Measurements from ENCODE around the gene NRROS. TPM values are rescaled to one million over a fixed set of nuclear protein-coding genes. Genes with fewer than 3 reads are reported as not detected.
"Not testable (repeated sequence)": the region's sequence is repeated elsewhere in the genome, so short reads cannot be mapped to it uniquely, and the experiment has no call there.

NRROS gene
- total RNA-seq, 2 experiments from 2014 or later, result 24.5 to 25.3 TPM

GRCh38 chr3:196625331-196625730 is 14.2 kb upstream of the NRROS start:
- Mint-ChIP-seq H3K27me3 (no peaks in the 10 kb centered on the region), H3K27ac (no peak overlapping the region), H3K9me3 (no peaks in the 10 kb centered on the region), H3K4me1 (ENCODE audit: low read depth) (peaks cover 32% of the 10 kb centered on the region), H3K36me3 (no peaks in the 10 kb centered on the region), H3K4me3 (no peak overlapping the region)
- ChIA-PET POLR2A (no interaction called here), CTCF (interaction anchor here (1.4 kb wide), 1 partner anchor 16 kb away, joined by 4 read pairs; no protein-coding TSS in a partner anchor)
- no peak for DNase-seq
- intact Hi-C loops (cut with micrococcal nuclease), result loop anchor here (2.0 kb wide), 1 partner anchor 15 kb away; no protein-coding TSS in a partner anchor

GRCh38 chr3:196627918-196628231 is 11.6 kb upstream of the NRROS start:
- H3K27ac Mint-ChIP-seq, result no peak overlapping the region
- H3K4me3 Mint-ChIP-seq, result no peak overlapping the region
- no peak for DNase-seq
- intact Hi-C loops (cut with micrococcal nuclease), result no loop called here
- H3K36me3 Mint-ChIP-seq, result peaks cover 2% of the 10 kb centered on the region
- H3K4me1 Mint-ChIP-seq (ENCODE audit: low read depth), result peaks cover 50% of the 10 kb centered on the region
- H3K27me3 Mint-ChIP-seq, result no peaks in the 10 kb centered on the region
- H3K9me3 Mint-ChIP-seq, result no peaks in the 10 kb centered on the region
- CTCF ChIA-PET, result interaction anchor here (3.0 kb wide), 1 partner anchor 58 kb away, joined by 12 read pairs; no protein-coding TSS in a partner anchor
- POLR2A ChIA-PET, result no interaction called here

- DNase-seq, result no peak
- intact Hi-C loops (cut with micrococcal nuclease), result no loop called here
- no peaks in the 10 kb centered on the region for H3K9me3 Mint-ChIP-seq
- H3K36me3 Mint-ChIP-seq, result peaks cover 2% of the 10 kb centered on the region
- no peaks in the 10 kb centered on the region for H3K27me3 Mint-ChIP-seq
- no peak overlapping the region for H3K4me3 Mint-ChIP-seq
- H3K27ac Mint-ChIP-seq, result peak overlapping the region; percentile 8
- ChIA-PET CTCF (interaction anchor here (0.7 to 3.0 kb wide), 6 partner anchors 11 to 66 kb away, joined by 3 to 12 read pairs (median 5); no protein-coding TSS in a partner anchor), POLR2A (interaction anchor here (2.3 kb wide), 1 partner anchor 11 kb away, joined by 12 read pairs; the partner anchor contains the start of gene NRROS)
- peaks cover 58% of the 10 kb centered on the region for H3K4me1 Mint-ChIP-seq (ENCODE audit: low read depth)
These were observed 10.3 kb upstream of the NRROS start for GRCh38 chr3:196629228-196629627.

DNA sequence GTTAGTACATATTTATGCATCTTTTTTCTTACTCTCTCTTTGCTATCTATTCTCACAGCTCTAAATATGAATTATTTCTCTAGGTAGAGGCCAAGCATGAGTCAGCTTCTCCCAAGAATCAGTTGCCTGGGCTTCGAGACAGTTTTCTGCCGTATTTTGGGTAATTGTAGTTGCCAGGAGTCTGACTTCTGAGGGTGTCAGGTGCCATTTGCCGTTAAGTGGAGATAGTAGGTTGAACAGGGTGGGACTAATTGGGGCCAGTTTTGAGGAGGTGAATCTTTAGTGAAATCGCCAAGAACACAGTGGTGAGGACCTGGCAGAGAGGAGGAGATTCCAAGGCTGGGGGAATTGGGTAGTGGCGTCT is 7.8 kb upstream of the NRROS start:
- H3K4me3 Mint-ChIP-seq, result peak overlapping the region; percentile 80
- CTCF ChIA-PET, result interaction anchor here (0.6 to 2.5 kb wide), 6 partner anchors 9 to 109 kb away, joined by 3 to 16 read pairs (median 10); partner anchors contain the start of gene NRROS
- peaks cover 53% of the 10 kb centered on the region for H3K4me1 Mint-ChIP-seq (ENCODE audit: low read depth)
- peak overlapping the region; percentile 94 for H3K27ac Mint-ChIP-seq
- peaks cover 2% of the 10 kb centered on the region for H3K36me3 Mint-ChIP-seq
- POLR2A ChIA-PET, result interaction anchor here (0.9 to 1.9 kb wide), 6 partner anchors 9 to 108 kb away, joined by 3 to 19 read pairs (median 3); partner anchors contain the start of genes CEP19, NRROS, PAK2 and PIGX
- intact Hi-C loops (cut with micrococcal nuclease), result loop anchor here (1.0 to 10.0 kb wide), 8 partner anchors 7 to 314 kb away; partner anchors contain the start of genes DYNLT2B, FBXO45, SENP5 and WDR53
- no peaks in the 10 kb centered on the region for H3K9me3 Mint-ChIP-seq
- H3K27me3 Mint-ChIP-seq, result no peaks in the 10 kb centered on the region
- DNase-seq, result no peak

DNA sequence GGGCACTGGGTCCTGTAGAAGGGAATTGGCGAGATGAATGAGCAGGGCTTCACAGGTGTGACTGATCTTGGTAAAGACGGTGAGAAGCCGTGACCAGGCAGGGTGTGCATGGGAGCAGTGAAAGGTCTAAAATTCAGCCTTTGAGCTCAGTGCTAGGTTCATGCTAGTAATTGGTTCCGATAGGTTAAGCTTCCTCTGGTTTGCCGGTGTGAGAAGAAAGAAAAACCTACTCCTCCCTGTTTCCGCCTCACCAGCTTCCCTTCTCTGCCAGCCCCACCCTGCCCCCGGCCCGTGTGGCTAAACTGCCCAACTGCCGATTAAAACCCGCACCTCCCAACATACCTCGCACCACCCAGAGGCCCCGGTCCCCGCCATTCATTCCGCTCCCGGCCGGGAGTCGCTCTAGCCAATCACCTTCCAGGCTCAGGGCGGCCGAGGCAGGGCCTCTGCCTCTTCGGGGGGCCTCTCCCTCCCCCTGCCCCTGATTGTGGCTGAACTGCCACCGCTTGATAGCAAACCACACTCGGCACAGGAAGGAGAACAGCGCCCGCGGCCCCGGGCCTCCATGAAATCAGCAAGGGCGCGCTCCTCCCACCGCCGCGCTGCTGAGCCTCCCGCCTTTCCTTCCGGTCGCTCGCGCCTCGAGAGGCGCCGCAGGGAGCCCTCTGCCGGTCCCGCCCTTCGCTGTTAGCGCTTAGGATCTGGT is 7.3 kb upstream of the NRROS start:
- Mint-ChIP-seq H3K4me3 (peak overlapping the region; percentile 80), H3K27ac (peak overlapping the region; percentile 94), H3K27me3 (no peaks in the 10 kb centered on the region), H3K4me1 (ENCODE audit: low read depth) (peaks cover 53% of the 10 kb centered on the region), H3K9me3 (no peaks in the 10 kb centered on the region), H3K36me3 (peaks cover 2% of the 10 kb centered on the region)
- peak; percentile 92 for DNase-seq
- ChIA-PET CTCF (interaction anchor here (0.6 to 2.5 kb wide), 6 partner anchors 8 to 109 kb away, joined by 3 to 16 read pairs (median 10); partner anchors contain the start of gene NRROS), POLR2A (interaction anchor here (0.9 to 1.9 kb wide), 7 partner anchors 9 to 107 kb away, joined by 3 to 19 read pairs (median 3); partner anchors contain the start of genes CEP19, NRROS, PAK2 and PIGX)
- intact Hi-C loops (cut with micrococcal nuclease), result loop anchor here (1.0 to 10.0 kb wide), 8 partner anchors 8 to 315 kb away; partner anchors contain the start of genes DYNLT2B, FBXO45, SENP5 and WDR53

GRCh38 chr3:196633555-196634151 is 5.8 kb upstream of the NRROS start:
- ChIA-PET CTCF (interaction anchor here (1.4 kb wide), 1 partner anchor 25 kb away, joined by 5 read pairs; no protein-coding TSS in a partner anchor), POLR2A (no interaction called here)
- Mint-ChIP-seq H3K27me3 (no peaks in the 10 kb centered on the region), H3K4me3 (peak overlapping the region; percentile 80), H3K27ac (peak overlapping the region; percentile 94), H3K36me3 (peaks cover 2% of the 10 kb centered on the region), H3K4me1 (ENCODE audit: low read depth) (peaks cover 59% of the 10 kb centered on the region), H3K9me3 (no peaks in the 10 kb centered on the region)
- intact Hi-C loops (cut with micrococcal nuclease), result loop anchor here (2.0 to 10.0 kb wide), 5 partner anchors 66 to 316 kb away; partner anchors contain the start of genes DYNLT2B, FBXO45, SENP5 and WDR53
- no peak for DNase-seq

DNA sequence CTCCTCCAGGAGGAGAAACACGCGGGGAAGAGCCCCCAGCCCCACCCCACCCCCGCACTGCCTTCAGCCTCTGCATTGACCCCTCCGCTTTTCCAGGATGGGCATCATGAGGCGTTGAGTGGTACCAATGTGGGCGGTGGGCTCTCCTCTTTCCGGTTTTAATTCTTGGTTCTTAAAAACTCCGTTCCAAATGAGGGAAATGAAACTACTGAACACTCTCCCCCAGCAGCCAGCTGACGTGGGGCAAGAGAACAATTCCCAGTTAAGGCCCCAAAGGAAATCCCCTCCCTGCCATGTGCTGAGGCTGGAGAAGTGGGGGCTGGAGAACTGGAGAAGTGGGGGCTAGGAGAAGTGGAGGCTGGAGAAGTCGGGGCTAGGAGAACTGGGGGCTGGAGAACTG is 5.3 kb upstream of the NRROS start:
- ChIA-PET POLR2A (no interaction called here), CTCF (interaction anchor here (1.2 kb wide), 1 partner anchor 25 kb away, joined by 3 read pairs; no protein-coding TSS in a partner anchor)
- H3K4me1 Mint-ChIP-seq (ENCODE audit: low read depth), result peaks cover 65% of the 10 kb centered on the region
- intact Hi-C loops (cut with micrococcal nuclease), result loop anchor here (5.0 to 10.0 kb wide), 3 partner anchors 67 to 317 kb away; partner anchors contain the start of genes DYNLT2B, FBXO45, SENP5 and WDR53
- peak overlapping the region; percentile 29 for H3K4me3 Mint-ChIP-seq
- H3K9me3 Mint-ChIP-seq, result no peaks in the 10 kb centered on the region
- H3K27me3 Mint-ChIP-seq, result no peaks in the 10 kb centered on the region
- no peak for DNase-seq
- peak overlapping the region; percentile 39 for H3K27ac Mint-ChIP-seq
- peaks cover 2% of the 10 kb centered on the region for H3K36me3 Mint-ChIP-seq

GRCh38 chr3:196634829-196635228 is 4.7 kb upstream of the NRROS start:
- no peak overlapping the region for H3K27ac Mint-ChIP-seq
- CTCF ChIA-PET, result interaction anchor here (1.2 kb wide), 1 partner anchor 25 kb away, joined by 3 read pairs; no protein-coding TSS in a partner anchor
- no peak overlapping the region for H3K4me3 Mint-ChIP-seq
- H3K36me3 Mint-ChIP-seq, result peaks cover 2% of the 10 kb centered on the region
- no peak for DNase-seq
- H3K27me3 Mint-ChIP-seq, result no peaks in the 10 kb centered on the region
- intact Hi-C loops (cut with micrococcal nuclease), result loop anchor here (5.0 to 10.0 kb wide), 3 partner anchors 68 to 318 kb away; partner anchors contain the start of genes DYNLT2B, FBXO45, SENP5 and WDR53
- peaks cover 60% of the 10 kb centered on the region for H3K4me1 Mint-ChIP-seq (ENCODE audit: low read depth)
- POLR2A ChIA-PET, result no interaction called here
- H3K9me3 Mint-ChIP-seq, result no peaks in the 10 kb centered on the region

- H3K27ac Mint-ChIP-seq, result no peak overlapping the region
- intact Hi-C loops (cut with micrococcal nuclease), result loop anchor here (10.0 kb wide), 1 partner anchor 228 kb away; the partner anchor contains the start of gene SENP5
- H3K27me3 Mint-ChIP-seq, result no peaks in the 10 kb centered on the region
- no peak for DNase-seq
- H3K9me3 Mint-ChIP-seq, result no peaks in the 10 kb centered on the region
- H3K36me3 Mint-ChIP-seq, result peaks cover 9% of the 10 kb centered on the region
- no peak overlapping the region for H3K4me3 Mint-ChIP-seq
- POLR2A ChIA-PET, result no interaction called here
- CTCF ChIA-PET, result interaction anchor here (1.3 to 2.2 kb wide), 4 partner anchors 27 to 108 kb away, joined by 3 to 6 read pairs (median 4); no protein-coding TSS in a partner anchor
- peaks cover 54% of the 10 kb centered on the region for H3K4me1 Mint-ChIP-seq (ENCODE audit: low read depth)
These were observed 2.8 kb upstream of the NRROS start for GRCh38 chr3:196636369-196637349.

DNA sequence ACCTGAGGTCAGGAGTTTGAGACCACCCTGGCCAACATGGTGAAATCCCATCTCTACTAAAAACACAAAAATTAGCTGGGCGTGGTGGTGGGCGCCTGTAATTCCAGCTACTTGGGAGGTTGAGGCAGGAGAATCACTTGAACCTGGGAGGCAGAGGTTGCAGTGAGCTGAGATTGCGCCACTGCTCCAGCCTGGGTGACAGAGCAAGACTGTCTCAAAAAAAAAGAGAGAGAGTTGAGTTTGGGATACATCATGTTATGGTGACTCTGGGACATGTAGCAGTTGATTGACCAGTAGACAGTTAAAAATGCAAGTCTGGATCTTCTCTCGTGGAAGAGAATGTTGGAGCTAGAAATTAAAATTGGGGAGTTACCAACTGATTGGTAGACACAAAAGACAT is 1.6 kb upstream of the NRROS start:
- H3K4me1 Mint-ChIP-seq (ENCODE audit: low read depth), result peaks cover 59% of the 10 kb centered on the region
- DNase-seq, H3K27me3 Mint-ChIP-seq, H3K9me3 Mint-ChIP-seq, H3K27ac Mint-ChIP-seq, H3K4me3 Mint-ChIP-seq: not testable (repeated sequence)
- POLR2A ChIA-PET, result interaction anchor here (0.9 kb wide), 1 partner anchor 304 kb away, joined by 4 read pairs; the partner anchor contains the start of gene NCBP2
- peaks cover 12% of the 10 kb centered on the region for H3K36me3 Mint-ChIP-seq
- CTCF ChIA-PET, result interaction anchor here (1.3 to 5.4 kb wide), 4 partner anchors 28 to 48 kb away, joined by 3 to 43 read pairs (median 13); no protein-coding TSS in a partner anchor
- intact Hi-C loops (cut with micrococcal nuclease), result loop anchor here (10.0 kb wide), 1 partner anchor 227 kb away; the partner anchor contains the start of gene SENP5

Data from activated CD4-positive, alpha-beta memory T cell treated with anti-CD3 and anti-CD28 coated beads for 36 hours (primary cell).